Stomach (tissue), 9 donors: ENCODE measurements around the gene PLXNB2. TPM values are rescaled to one million over a fixed set of nuclear protein-coding genes. Genes with fewer than 3 reads are reported as not detected.

Experiments used
- DNase-seq, 2 donors: peaks; one replicate each; pipeline versions ENCODE4 v3.0.0 to v3.0.0-alpha.2; 2013 to 2019
- H3K27ac ChIP-seq, 5 donors: fragments of 200-600 bp in 4 of 5; sonication (generic) in 4 of 5; one replicate each; pipeline ENCODE4 v1.5.1; 2013 to 2019; ENCODE audit warnings: mild to moderate bottlenecking in 1 of 5, moderate library complexity in 1 of 5
- H3K27me3 ChIP-seq, 3 donors: fragments of 200-600 bp; sonication (generic); one replicate each; pipeline ENCODE4 v1.5.1; 2017 to 2019; ENCODE audit warnings: mixed run types in 1 of 3
- H3K36me3 ChIP-seq, 4 donors: fragments of 200-600 bp; sonication (generic); 1 replicate in 3 of 4; 2 replicates in 1 of 4; pipeline ENCODE4 v1.5.1; 2016 to 2019
- H3K4me1 ChIP-seq, 4 donors: fragments of 200-600 bp; sonication (generic); one replicate each; pipeline ENCODE4 v1.5.1; 2016 to 2019
- H3K4me3 ChIP-seq, 4 donors: fragments of 200-600 bp; sonication (generic) in 3 of 4; one replicate each; pipeline ENCODE4 v1.5.1; 2016 to 2019; ENCODE audit warnings: mild to moderate bottlenecking in 1 of 4
- H3K9me3 ChIP-seq, 4 donors: fragments of 200-600 bp; sonication (generic); one replicate each; pipeline ENCODE4 v1.5.1; 2016 to 2019
- EP300 ChIP-seq: sonication (generic); formaldehyde crosslinking; IDR thresholded peaks from one replicate; pipeline ENCODE4 v1.6.1; 2017; ENCODE audit warnings: antibody characterized with exemption
- POLR2A ChIP-seq, 4 donors: fragments of 450-650 bp; IDR thresholded peaks; one replicate each; pipeline ENCODE4 v1.6.1; 2016; ENCODE audit warnings: antibody characterized with exemption in 4 of 4, control low read depth in 2 of 4, mild to moderate bottlenecking in 1 of 4, moderate library complexity in 1 of 4
- POLR2AphosphoS5 ChIP-seq, 3 donors: sonication (generic); formaldehyde crosslinking; IDR thresholded peaks; one replicate each; pipeline ENCODE4 v1.6.1; 2016; ENCODE audit warnings: antibody characterized with exemption in 3 of 3
- WGBS, 5 donors: extraction: QIAGEN DNeasy Blood & Tissue Kit in 3 of 5; methylation state at CpG; one replicate each; pipeline versions ENCODE4 v1.1.5 to v1.1.7; 2013 to 2018; 5-methylcytosine and 5-hydroxymethylcytosine counted together
- intact Hi-C: fragments of 100-400 bp; cut with DNase I; formaldehyde crosslinking; loops from one replicate; pipeline ENCODE4 v1.15.1; 2023; ENCODE audit warnings: low total_unique reads
- polyA plus RNA-seq, 3 donors: library from polyadenylated mRNA; stranded (reverse); fragments of 200-250 nt; gene quantifications; one replicate each; pipeline ENCODE4 v1.2.3, GENCODE V29; 2013
- total RNA-seq, 5 donors: library from RNA; depleted of rRNA; stranded (reverse); fragments of >200 nt; gene quantifications; one replicate each; pipeline versions ENCODE4 v1.1.0 to v1.2.3, GENCODE V29; 2014 to 2016
- TF ChIP-seq, protein P1 (sequence below), 7 experiments: fragments of 450-650 bp in 4 of 7; fragments of 200-600 bp in 3 of 7; sonication (generic) in 3 of 7; IDR thresholded peaks; one replicate each; pipeline ENCODE4 v1.5.1; 2016 to 2019; ENCODE audit warnings: antibody characterized with exemption in 7 of 7, control low read depth in 2 of 7, mild to moderate bottlenecking in 1 of 7
- donor health status: healthy with polysubstance abuse.
- donor health status: Bipolar disorder and iron deficiency.
- donor health status: healthy.

PLXNB2 gene
- total and polyA plus RNA-seq, 8 donors = 50.3 to 648 (median 269) TPM

DNA sequence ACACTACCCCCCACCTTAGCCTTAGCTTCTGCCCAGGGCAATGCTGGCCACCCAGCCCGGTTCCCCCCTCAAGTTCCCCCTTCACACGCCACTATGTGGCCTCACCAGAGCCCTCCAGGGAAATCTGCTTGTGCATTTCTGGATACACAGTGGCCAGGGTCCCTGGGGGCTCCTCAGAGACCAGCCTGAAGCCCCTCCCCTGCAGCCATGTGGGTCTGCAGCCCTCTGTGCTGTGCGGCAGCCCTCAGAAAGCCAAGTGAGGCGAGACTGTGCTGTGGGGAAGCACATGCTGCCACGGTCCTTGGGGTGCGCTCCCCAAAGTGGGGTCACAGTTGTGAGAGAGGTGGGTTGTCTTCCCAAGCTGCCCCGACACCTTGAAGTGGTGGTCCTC lies 2.1 kb upstream of the PLXNB2 start:
- Histone ChIP-seq H3K27ac (peak overlapping the region; percentile 71 to 96 (median 94)), H3K4me1 (peaks cover 24 to 50% (median 42%) of the 10 kb centered on the region in 4 donors), H3K36me3 (peaks cover 0 to 18% (median 4%) of the 10 kb centered on the region in 4 donors), H3K27me3 (peaks cover 0 to 6% (median 0%) of the 10 kb centered on the region in 3 donors), H3K4me3 (no peak overlapping the region), H3K9me3 (no peaks in the 10 kb centered on the region)
- WGBS, 5 donors = 82 to 92% (median 85%) methylated on average over 6 to 7 of the region's 7 CpGs
- intact Hi-C loops = no loop called here
- no peak for DNase-seq
- TF ChIP-seq EP300 (no peak), POLR2AphosphoS5 (IDR thresholded peaks at IDR 0.05) (no peak), POLR2A (IDR thresholded peaks at IDR 0.05) (no peak)
- TF ChIP-seq, protein P1, sequence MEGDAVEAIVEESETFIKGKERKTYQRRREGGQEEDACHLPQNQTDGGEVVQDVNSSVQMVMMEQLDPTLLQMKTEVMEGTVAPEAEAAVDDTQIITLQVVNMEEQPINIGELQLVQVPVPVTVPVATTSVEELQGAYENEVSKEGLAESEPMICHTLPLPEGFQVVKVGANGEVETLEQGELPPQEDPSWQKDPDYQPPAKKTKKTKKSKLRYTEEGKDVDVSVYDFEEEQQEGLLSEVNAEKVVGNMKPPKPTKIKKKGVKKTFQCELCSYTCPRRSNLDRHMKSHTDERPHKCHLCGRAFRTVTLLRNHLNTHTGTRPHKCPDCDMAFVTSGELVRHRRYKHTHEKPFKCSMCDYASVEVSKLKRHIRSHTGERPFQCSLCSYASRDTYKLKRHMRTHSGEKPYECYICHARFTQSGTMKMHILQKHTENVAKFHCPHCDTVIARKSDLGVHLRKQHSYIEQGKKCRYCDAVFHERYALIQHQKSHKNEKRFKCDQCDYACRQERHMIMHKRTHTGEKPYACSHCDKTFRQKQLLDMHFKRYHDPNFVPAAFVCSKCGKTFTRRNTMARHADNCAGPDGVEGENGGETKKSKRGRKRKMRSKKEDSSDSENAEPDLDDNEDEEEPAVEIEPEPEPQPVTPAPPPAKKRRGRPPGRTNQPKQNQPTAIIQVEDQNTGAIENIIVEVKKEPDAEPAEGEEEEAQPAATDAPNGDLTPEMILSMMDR (IDR thresholded peaks at IDR 0.05) = no peak

DNA sequence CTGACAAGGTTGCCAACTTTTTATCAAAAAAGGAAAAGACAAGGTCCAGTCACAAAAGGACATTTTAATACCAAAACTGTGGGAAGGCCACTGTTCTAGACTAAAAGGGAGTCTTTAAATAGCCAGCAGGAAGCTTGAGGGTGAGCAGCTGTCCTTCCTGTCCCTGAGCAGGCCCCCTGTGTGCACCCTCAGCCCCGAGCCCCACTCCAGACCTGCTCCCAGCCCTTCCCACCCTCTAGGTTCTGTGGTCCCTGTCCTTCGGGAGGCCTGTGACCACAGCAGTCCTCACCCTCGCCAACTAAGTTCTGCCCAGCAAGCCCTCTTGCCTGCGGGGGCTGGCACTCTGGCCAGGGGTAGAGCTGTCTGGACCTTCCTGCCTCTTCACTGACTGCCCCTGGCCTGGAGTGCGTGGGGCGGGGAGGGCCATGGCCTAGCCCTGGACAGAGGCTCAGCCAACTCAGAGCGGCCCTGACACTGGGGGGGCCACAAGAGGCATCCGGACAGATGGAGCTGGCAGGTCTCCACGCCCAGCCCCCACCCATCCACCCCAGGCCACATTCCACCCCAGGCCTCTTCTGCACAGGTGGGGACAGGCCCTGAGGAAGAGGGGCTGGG lies 1.6 kb upstream of the PLXNB2 start:
- Histone ChIP-seq H3K9me3 (no peaks in the 10 kb centered on the region), H3K27ac (peak overlapping the region; percentile 71 to 96 (median 94)), H3K27me3 (peaks cover 0 to 6% (median 0%) of the 10 kb centered on the region in 3 donors), H3K4me3 (no peak overlapping the region), H3K4me1 (peaks cover 29 to 53% (median 46%) of the 10 kb centered on the region in 4 donors), H3K36me3 (peaks cover 0 to 16% (median 4%) of the 10 kb centered on the region in 4 donors)
- DNase-seq = no peak
- no peak for TF ChIP-seq POLR2AphosphoS5 (IDR thresholded peaks at IDR 0.05)
- TF ChIP-seq, protein P1 (IDR thresholded peaks at IDR 0.05) = no peak
- no peak for TF ChIP-seq POLR2A (IDR thresholded peaks at IDR 0.05)
- no peak for TF ChIP-seq EP300
- intact Hi-C loops = no loop called here
- WGBS, 5 donors = 59 to 69% (median 62%) methylated on average over 9 of the region's 9 CpGs

DNA sequence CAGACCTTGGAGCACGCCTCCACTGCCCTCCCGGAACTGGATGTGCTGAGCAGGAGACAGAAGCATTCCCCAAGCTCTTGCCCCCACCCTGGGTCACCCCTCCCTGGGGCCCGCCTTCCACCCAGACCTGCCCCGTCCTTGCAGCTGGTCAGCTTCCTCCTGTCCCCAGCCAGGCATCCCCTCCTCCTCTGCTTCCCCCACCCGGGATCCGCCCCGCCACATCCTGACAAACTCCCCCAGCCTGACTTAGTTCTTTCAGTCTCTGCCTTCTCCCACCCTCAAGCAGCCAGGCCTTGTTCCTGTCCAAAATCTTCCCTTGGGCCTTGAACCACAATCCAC lies 1.1 kb upstream of the PLXNB2 start:
- intact Hi-C loops = no loop called here
- DNase-seq = peak in 1 of 2 donors; percentile 79
- Histone ChIP-seq H3K4me3 (peak overlapping the region in 1 of 4 donors; percentile 88), H3K9me3 (no peaks in the 10 kb centered on the region), H3K27me3 (peaks cover 0 to 6% (median 0%) of the 10 kb centered on the region in 3 donors), H3K27ac (peak overlapping the region; percentile 75 to 96 (median 94)), H3K36me3 (peaks cover 0 to 12% (median 4%) of the 10 kb centered on the region in 4 donors), H3K4me1 (peaks cover 34 to 53% (median 48%) of the 10 kb centered on the region in 4 donors)
- TF ChIP-seq POLR2A (IDR thresholded peaks at IDR 0.05) (no peak), EP300 (no peak), POLR2AphosphoS5 (IDR thresholded peaks at IDR 0.05) (peak in 2 of 3 donors; percentile 7 to 13)
- TF ChIP-seq, protein P1 (IDR thresholded peaks at IDR 0.05) = no peak
- WGBS, 5 donors = 45 to 60% (median 56%) methylated on average over 6 to 7 of the region's 7 CpGs

DNA sequence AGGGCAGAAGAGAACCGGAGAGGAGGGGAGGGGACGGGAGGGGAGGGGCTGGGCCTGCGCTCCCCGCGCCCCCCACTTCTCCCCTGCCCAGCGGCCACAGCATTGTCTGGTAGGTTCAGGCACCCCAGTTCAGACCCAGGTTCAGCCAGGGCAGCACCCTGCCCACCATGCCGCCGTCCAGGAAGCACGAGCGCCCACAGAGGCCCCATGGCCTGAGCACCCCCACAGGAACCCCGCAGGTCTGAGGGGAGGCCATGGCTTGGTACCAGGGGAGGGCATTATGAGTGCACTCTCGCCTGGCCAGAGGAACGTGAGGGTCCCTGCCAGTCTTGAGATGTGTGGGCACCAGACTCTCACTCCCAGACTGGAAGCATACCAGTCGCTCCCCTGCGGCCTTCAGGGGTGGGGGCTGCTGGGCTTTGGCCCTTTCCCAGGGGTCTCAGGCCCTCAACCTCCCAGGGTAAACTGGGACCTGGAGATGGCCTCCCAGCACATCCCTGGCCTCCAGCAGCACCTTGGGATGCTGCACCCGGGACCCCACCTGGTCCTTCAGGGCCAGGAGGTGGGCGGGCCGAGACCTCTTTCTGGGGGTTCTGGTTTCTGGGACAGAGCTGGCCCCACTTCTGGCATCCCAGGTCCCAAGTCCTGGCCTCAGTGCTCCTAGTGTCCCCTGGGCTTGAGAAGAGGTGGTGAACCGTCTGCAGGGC lies 597 bp upstream of the PLXNB2 start:
- peak in 1 of 2 donors; percentile 58 for DNase-seq
- Histone ChIP-seq H3K27me3 (peaks cover 0 to 6% (median 0%) of the 10 kb centered on the region in 3 donors), H3K9me3 (no peaks in the 10 kb centered on the region), H3K27ac (peak overlapping the region; percentile 75 to 96 (median 94)), H3K4me3 (peak overlapping the region in 2 of 4 donors; percentile 9 to 88), H3K36me3 (peaks cover 0 to 12% (median 4%) of the 10 kb centered on the region in 4 donors), H3K4me1 (peaks cover 40 to 55% (median 52%) of the 10 kb centered on the region in 4 donors)
- intact Hi-C loops = no loop called here
- WGBS, 5 donors = 40 to 49% (median 44%) methylated on average over 13 to 19 of the region's 19 CpGs
- TF ChIP-seq, protein P1 (IDR thresholded peaks at IDR 0.05) = no peak
- TF ChIP-seq POLR2A (IDR thresholded peaks at IDR 0.05) (no peak), EP300 (no peak), POLR2AphosphoS5 (IDR thresholded peaks at IDR 0.05) (no peak)
